DOHH2 (cell line): ENCODE measurements around the gene MRTFA.

Experiments
- EZH2phosphoT487 ChIP-seq: fragments of 200-600 bp; sonication (generic); IDR thresholded peaks from 2 replicates; pipeline ENCODE4 v1.6.1; 2017; ENCODE audit warnings: borderline replicate concordance, mild to moderate bottlenecking, antibody characterized with exemption, low read length, moderate library complexity, mixed read lengths
- TF ChIP-seq, protein P1 (sequence below): fragments of 200-600 bp; sonication (generic); IDR thresholded peaks from one replicate; pipeline ENCODE4 v1.5.1; 2014; ENCODE audit warnings: antibody characterized with exemption, mild to moderate bottlenecking, low read depth, low read length; ENCODE audit not compliant: poor library complexity, severe bottlenecking

DNA sequence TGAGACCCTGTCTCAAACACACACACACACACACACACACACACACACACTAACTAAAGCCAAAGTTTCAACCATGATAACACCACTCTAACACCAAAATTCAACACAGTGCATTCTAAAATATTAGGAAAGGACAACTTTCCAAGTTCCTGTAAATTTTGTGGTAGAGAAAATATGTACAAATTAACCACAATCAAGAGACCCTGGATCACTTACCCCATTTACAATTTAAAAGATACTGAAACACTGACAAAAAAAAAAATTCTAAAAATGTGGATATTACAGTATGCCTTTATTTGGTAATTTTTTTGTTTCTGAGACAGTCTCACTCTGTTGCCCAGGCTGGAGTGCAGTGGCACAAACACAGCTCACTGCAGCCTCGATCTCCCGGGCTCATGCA, 9.7 kb downstream of the MRTFA start:
- TF ChIP-seq, protein P1, sequence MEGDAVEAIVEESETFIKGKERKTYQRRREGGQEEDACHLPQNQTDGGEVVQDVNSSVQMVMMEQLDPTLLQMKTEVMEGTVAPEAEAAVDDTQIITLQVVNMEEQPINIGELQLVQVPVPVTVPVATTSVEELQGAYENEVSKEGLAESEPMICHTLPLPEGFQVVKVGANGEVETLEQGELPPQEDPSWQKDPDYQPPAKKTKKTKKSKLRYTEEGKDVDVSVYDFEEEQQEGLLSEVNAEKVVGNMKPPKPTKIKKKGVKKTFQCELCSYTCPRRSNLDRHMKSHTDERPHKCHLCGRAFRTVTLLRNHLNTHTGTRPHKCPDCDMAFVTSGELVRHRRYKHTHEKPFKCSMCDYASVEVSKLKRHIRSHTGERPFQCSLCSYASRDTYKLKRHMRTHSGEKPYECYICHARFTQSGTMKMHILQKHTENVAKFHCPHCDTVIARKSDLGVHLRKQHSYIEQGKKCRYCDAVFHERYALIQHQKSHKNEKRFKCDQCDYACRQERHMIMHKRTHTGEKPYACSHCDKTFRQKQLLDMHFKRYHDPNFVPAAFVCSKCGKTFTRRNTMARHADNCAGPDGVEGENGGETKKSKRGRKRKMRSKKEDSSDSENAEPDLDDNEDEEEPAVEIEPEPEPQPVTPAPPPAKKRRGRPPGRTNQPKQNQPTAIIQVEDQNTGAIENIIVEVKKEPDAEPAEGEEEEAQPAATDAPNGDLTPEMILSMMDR, result no peak
- TF ChIP-seq EZH2phosphoT487, result no peak
